NT2/D1 (cell line): Measurements from ENCODE around the gene KCNQ5.
A peak's percentile ranks its signal among the peaks of the same experiment; 100 is the strongest.

Experiments used
- DNase-seq: peaks from one replicate; pipeline ENCODE4 v3.0.0-alpha.2; 2011; ENCODE audit warnings: low read depth, low spot score
- H3K27me3 ChIP-seq: 2 replicates; pipeline ENCODE4 v1.6.0; 2011; ENCODE audit warnings: mild to moderate bottlenecking; ENCODE audit not compliant: insufficient read length, insufficient read depth
- H3K36me3 ChIP-seq: 2 replicates; pipeline ENCODE4 v1.6.1; 2011; ENCODE audit warnings: mild to moderate bottlenecking, low read length, mixed read lengths; ENCODE audit not compliant: insufficient read depth, insufficient read length
- H3K4me1 ChIP-seq: 2 replicates; pipeline ENCODE4 v1.5.1; 2011; ENCODE audit not compliant: insufficient read depth, insufficient read length
- H3K4me3 ChIP-seq: 2 replicates; pipeline ENCODE4 v1.5.1; 2011; ENCODE audit warnings: low read depth; ENCODE audit not compliant: insufficient read length
- H3K9ac ChIP-seq: 2 replicates; pipeline ENCODE4 v1.6.0; 2011; ENCODE audit warnings: low read depth; ENCODE audit not compliant: insufficient read length
- H3K9me3 ChIP-seq: 2 replicates; pipeline ENCODE4 v1.5.1; 2011; ENCODE audit warnings: mild to moderate bottlenecking, low read length; ENCODE audit not compliant: insufficient read depth
- SUZ12 ChIP-seq: IDR thresholded peaks from 2 replicates; pipeline ENCODE4 v1.6.1; 2011; ENCODE audit not compliant: insufficient read length, insufficient read depth; ENCODE audit errors: extremely low read depth
- YY1 ChIP-seq: IDR thresholded peaks from 2 replicates; pipeline ENCODE4 v1.6.1; 2011; ENCODE audit not compliant: insufficient read length, insufficient read depth
- ZNF274 ChIP-seq: IDR thresholded peaks from 2 replicates; pipeline ENCODE4 v1.6.1; 2011; ENCODE audit warnings: mild to moderate bottlenecking, low read depth, low read length

Gene KCNQ5

DNA sequence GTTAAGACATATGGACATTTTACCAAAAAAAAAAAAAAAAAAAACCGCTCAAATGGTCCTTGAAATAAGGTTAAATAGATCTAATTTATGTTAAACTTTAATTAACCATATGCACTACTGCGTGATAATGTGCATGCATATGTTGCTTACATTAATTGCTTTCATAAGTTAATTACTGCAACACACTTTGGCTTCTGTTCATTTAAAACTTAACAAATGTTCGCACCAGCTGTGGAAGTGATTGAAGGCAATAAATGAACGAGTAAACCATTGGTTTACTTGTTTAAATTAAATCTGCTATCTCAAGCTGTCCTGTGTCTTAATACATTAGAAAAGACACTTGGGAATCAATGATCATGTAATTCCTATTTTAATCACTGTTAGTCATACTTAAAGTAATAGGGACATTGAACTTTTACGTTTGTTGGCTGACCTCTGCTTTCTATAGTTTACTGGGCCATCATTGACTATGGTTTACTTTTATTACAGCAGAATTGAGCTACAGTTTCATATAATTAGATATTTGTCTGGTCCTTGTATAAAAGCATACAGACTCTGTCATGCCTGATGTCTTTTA lies 308.8 kb downstream of the KCNQ5 start:
- H3K36me3 ChIP-seq, result no peaks in the 10 kb centered on the region
- H3K9ac ChIP-seq, result no peak overlapping the region
- no peaks in the 10 kb centered on the region for H3K4me1 ChIP-seq
- H3K9me3 ChIP-seq, result no peaks in the 10 kb centered on the region
- H3K4me3 ChIP-seq, result no peak overlapping the region
- no peak for TF ChIP-seq SUZ12
- no peak for TF ChIP-seq ZNF274
- TF ChIP-seq YY1, result no peak
- H3K27me3 ChIP-seq, result no peaks in the 10 kb centered on the region
- DNase-seq, result no peak

DNA sequence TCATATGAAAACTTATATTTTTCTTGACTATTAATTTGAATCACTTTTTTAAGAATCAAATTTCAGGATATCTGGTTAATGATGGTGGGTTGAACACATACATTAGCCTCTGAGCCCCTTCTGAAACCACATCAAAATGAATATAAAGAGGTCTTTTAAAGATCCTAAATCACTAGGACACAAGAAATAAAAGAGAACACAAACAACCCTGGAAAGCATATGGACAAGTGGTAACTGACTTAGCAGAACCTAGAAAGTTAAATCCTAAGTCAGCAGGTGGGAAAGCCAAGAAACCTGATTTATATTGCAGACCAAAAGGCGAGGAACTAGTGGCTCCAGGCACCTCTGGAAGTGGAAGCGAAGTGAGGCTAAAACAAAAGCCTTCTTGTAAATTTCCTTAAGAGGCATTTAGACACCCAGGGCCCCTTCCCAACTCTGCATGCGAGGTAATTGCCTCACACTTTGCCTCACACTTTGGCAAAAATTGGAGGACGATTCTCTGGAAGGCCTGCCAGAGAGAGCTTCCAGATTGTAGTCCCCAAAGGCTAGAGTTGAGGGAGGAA lies 309.5 kb downstream of the KCNQ5 start:
- Histone ChIP-seq H3K27me3 (no peaks in the 10 kb centered on the region), H3K9me3 (no peaks in the 10 kb centered on the region), H3K4me3 (no peak overlapping the region), H3K36me3 (no peaks in the 10 kb centered on the region), H3K9ac (no peak overlapping the region), H3K4me1 (no peaks in the 10 kb centered on the region)
- peak; percentile 3 for DNase-seq
- TF ChIP-seq SUZ12, result no peak
- no peak for TF ChIP-seq ZNF274
- no peak for TF ChIP-seq YY1

DNA sequence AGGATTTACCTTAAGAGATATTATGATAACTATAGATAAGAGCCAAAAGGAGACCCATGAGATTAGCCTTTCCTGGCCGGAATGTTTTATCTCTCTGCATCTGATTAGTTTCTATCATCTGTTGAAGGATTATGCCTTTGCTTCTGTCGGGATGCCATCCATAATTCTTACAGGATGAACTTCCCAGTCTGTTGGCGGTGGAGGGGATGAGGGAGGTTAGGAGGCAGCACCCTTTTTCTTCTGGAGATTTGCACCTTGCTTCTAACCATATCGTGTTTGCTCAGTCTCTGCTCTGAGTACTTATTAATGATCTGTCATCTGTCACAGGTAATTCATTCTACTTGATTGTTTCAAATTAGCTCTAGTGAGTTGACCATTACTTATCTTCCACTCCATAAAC lies 311.4 kb downstream of the KCNQ5 start:
- H3K4me3 ChIP-seq, result no peak overlapping the region
- TF ChIP-seq SUZ12 (no peak), ZNF274 (no peak), YY1 (no peak)
- H3K36me3 ChIP-seq, result no peaks in the 10 kb centered on the region
- H3K4me1 ChIP-seq, result no peaks in the 10 kb centered on the region
- no peaks in the 10 kb centered on the region for H3K9me3 ChIP-seq
- no peaks in the 10 kb centered on the region for H3K27me3 ChIP-seq
- no peak overlapping the region for H3K9ac ChIP-seq
- DNase-seq, result no peak

GRCh38 chr6:72936766-72937559 lies 315.1 kb downstream of the KCNQ5 start:
- no peaks in the 10 kb centered on the region for H3K9me3 ChIP-seq
- no peak overlapping the region for H3K4me3 ChIP-seq
- H3K9ac ChIP-seq, result no peak overlapping the region
- TF ChIP-seq ZNF274, result no peak
- TF ChIP-seq SUZ12, result no peak
- TF ChIP-seq YY1, result no peak
- DNase-seq, result no peak
- no peaks in the 10 kb centered on the region for H3K4me1 ChIP-seq
- no peaks in the 10 kb centered on the region for H3K27me3 ChIP-seq
- H3K36me3 ChIP-seq, result no peaks in the 10 kb centered on the region

DNA sequence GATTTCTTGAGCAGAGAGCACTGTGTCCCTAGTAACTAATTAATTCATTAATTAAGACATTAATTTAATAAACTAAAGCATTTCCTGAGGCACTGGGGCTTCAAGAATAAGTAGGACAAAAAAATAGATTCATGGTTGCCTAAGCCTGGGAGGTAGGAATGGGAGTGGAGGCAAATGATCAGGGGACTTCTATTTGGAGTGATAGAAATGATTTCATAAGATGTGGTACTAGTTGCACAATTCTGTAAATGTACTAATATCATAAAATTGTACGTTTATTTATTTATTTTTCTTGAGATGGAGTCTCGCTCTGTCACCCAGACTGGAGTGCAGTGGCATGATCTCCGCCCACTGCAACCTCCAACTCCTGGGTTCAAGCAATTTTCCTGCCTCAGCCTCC lies 316.2 kb downstream of the KCNQ5 start:
- no peak overlapping the region for H3K9ac ChIP-seq
- no peaks in the 10 kb centered on the region for H3K4me1 ChIP-seq
- no peaks in the 10 kb centered on the region for H3K36me3 ChIP-seq
- DNase-seq, result no peak
- TF ChIP-seq YY1 (no peak), ZNF274 (no peak), SUZ12 (no peak)
- H3K27me3 ChIP-seq, result no peaks in the 10 kb centered on the region
- no peak overlapping the region for H3K4me3 ChIP-seq
- H3K9me3 ChIP-seq, result no peaks in the 10 kb centered on the region

DNA sequence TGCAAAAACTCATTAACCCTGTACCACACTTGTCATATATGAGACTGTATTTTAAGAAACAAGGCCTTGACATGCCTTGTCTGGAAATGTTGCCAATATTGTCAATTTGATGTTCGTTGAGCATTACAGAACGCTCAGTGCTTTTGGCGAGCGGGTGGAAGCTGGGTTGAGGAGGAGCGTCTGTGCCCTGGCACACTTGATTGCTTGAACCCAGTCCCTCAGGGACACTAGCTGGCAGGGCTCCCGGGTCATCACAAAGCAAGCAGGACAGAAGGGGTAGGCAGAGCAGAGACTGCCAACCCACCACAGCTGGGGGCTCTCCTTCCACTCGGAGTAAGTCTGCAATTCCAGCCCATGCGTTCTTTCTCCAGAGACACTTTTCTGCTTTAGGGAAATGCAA lies 317.1 kb downstream of the KCNQ5 start:
- Histone ChIP-seq H3K9me3 (no peaks in the 10 kb centered on the region), H3K27me3 (no peaks in the 10 kb centered on the region), H3K4me3 (no peak overlapping the region), H3K9ac (no peak overlapping the region), H3K36me3 (no peaks in the 10 kb centered on the region), H3K4me1 (no peaks in the 10 kb centered on the region)
- TF ChIP-seq ZNF274, result no peak
- TF ChIP-seq YY1, result no peak
- TF ChIP-seq SUZ12, result no peak
- DNase-seq, result no peak

DNA sequence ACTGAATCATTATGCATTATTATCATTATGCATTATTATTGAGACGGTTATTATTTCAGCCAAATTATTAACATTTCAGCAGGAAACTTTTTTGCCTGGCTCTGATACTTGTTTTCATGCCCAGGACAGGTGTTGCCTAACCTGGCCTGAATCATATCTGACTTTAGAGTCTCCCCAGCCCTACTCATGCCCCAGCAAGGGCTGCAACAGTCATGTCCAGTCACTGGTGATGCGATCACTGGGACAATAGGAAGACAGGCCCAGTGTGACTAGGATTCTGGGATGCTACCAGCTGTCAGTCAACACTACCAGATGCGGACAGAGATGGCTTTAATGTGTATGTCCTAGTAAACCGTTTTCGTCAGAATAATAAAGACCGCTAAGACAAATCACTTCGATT lies 318.4 kb downstream of the KCNQ5 start:
- H3K4me1 ChIP-seq, result no peaks in the 10 kb centered on the region
- no peaks in the 10 kb centered on the region for H3K27me3 ChIP-seq
- no peak overlapping the region for H3K4me3 ChIP-seq
- H3K9me3 ChIP-seq, result no peaks in the 10 kb centered on the region
- no peak for DNase-seq
- no peaks in the 10 kb centered on the region for H3K36me3 ChIP-seq
- no peak for TF ChIP-seq SUZ12
- TF ChIP-seq YY1, result no peak
- TF ChIP-seq ZNF274, result no peak
- H3K9ac ChIP-seq, result no peak overlapping the region
